Prostate gland (tissue), 2 donors: Measurements from ENCODE around the gene LIMD2. TPM values are rescaled to one million over a fixed set of nuclear protein-coding genes. Genes with fewer than 3 reads are reported as not detected.

Source experiments
- DNase-seq: peaks from one replicate; pipeline ENCODE4 v3.0.0-alpha.2; 2019; ENCODE audit warnings: low spot score
- H3K27ac ChIP-seq, 2 donors: fragments of 200-600 bp; sonication (generic); 2 replicates each; pipeline ENCODE4 v1.5.1; 2017 to 2019
- H3K27me3 ChIP-seq: fragments of 200-600 bp; sonication (generic); replicated peaks from 2 replicates; pipeline ENCODE4 v1.5.1; 2019; ENCODE audit not compliant: insufficient read depth
- H3K36me3 ChIP-seq, 2 donors: fragments of 200-600 bp; sonication (generic); 1 replicate in 1 of 2; 2 replicates in 1 of 2; pipeline versions ENCODE4 v1.5.1 to v1.8.1; 2017 to 2019
- H3K4me1 ChIP-seq: fragments of 200-600 bp; sonication (generic); replicated peaks from 2 replicates; pipeline ENCODE4 v1.5.1; 2019
- H3K4me3 ChIP-seq, 2 donors: fragments of 200-600 bp; sonication (generic); 2 replicates each; pipeline ENCODE4 v1.5.1; 2017 to 2019
- H3K9me3 ChIP-seq: fragments of 200-600 bp; sonication (generic); 2 replicates; pipeline ENCODE4 v1.5.1; 2017
- CTCF ChIP-seq, 4 experiments: fragments of 200-600 bp in 2 of 4; fragments of 450-650 bp in 2 of 4; sonication (generic) in 2 of 4; IDR thresholded peaks; 1 replicate in 3 of 4; 2 replicates in 1 of 4; pipeline ENCODE4 v1.5.1; 2016 to 2019; ENCODE audit warnings: antibody characterized with exemption in 4 of 4, mild to moderate bottlenecking in 2 of 4, moderate library complexity in 2 of 4
- POLR2A ChIP-seq: fragments of 450-650 bp; IDR thresholded peaks from one replicate; pipeline ENCODE4 v1.6.1; 2016; ENCODE audit warnings: antibody characterized with exemption, mild to moderate bottlenecking
- POLR2AphosphoS5 ChIP-seq: sonication (generic); formaldehyde crosslinking; IDR thresholded peaks from one replicate; pipeline ENCODE4 v1.6.1; 2017; ENCODE audit warnings: antibody characterized with exemption
- WGBS: methylation state at CpG from one replicate; pipeline ENCODE4 v1.1.5; 2018; 5-methylcytosine and 5-hydroxymethylcytosine counted together
- intact Hi-C: fragments of 100-400 bp; cut with DNase I; formaldehyde crosslinking; loops from one replicate; pipeline ENCODE4 v1.14.2; 2022
- total RNA-seq, 2 donors: library from RNA; depleted of rRNA; stranded (reverse); fragments of >200 nt; gene quantifications; one replicate each; pipeline ENCODE4 v1.1.0, GENCODE V29; 2016

LIMD2 gene
- 10 to 100 TPM; 29.9 to 51.9 TPM for total RNA-seq

GRCh38 chr17:63699638-63700527 is at the start of gene LIMD2:
LIMD2 (minus strand) TSS chr17:63700125; CDS start chr17:63699298, 827 bp downstream.
- H3K36me3 ChIP-seq, result no peaks in the 10 kb centered on the region
- peak within 1 kb of the TSS; percentile 71 to 77 for H3K27ac ChIP-seq
- H3K4me1 ChIP-seq, result no peaks in the 10 kb centered on the region
- no peaks in the 10 kb centered on the region for H3K27me3 ChIP-seq
- intact Hi-C loops, result loop anchor here (5.0 kb wide), 2 partner anchors 78 to 273 kb away; partner anchors contain the start of gene MAP3K3
- peak; percentile 51 for DNase-seq
- H3K4me3 ChIP-seq, result peak within 1 kb of the TSS; percentile 57 to 64
- no peaks in the 10 kb centered on the region for H3K9me3 ChIP-seq
- under 1% methylated on average over 80 of the region's 133 CpGs for WGBS
- TF ChIP-seq POLR2A (peak; percentile 6), CTCF (IDR thresholded peaks at IDR 0.05) (no peak)

GRCh38 chr17:63741408-63742173 is 41.7 kb upstream of the LIMD2 start, which contains the start of gene STRADA:
STRADA (minus strand) TSS chr17:63741799; CDS start chr17:63728369, 13,430 bp downstream.
- Histone ChIP-seq H3K4me3 (peak within 1 kb of the TSS; percentile 77 to 89), H3K4me1 (no peaks in the 10 kb centered on the region), H3K36me3 (peaks cover 0 to 5% of the 10 kb centered on the region in 2 donors), H3K9me3 (no peaks in the 10 kb centered on the region), H3K27me3 (no peaks in the 10 kb centered on the region), H3K27ac (peak within 1 kb of the TSS; percentile 99)
- peak; percentile 100 for DNase-seq
- WGBS, result 0% methylated on average over 61 of the region's 61 CpGs
- intact Hi-C loops, result no loop called here
- TF ChIP-seq POLR2A (peak; percentile 91), CTCF (IDR thresholded peaks at IDR 0.05) (peak in 1 of 4 experiments; percentile 12), POLR2AphosphoS5 (peak; percentile 98)

GRCh38 chr17:63741143-63741407 is 41.1 kb upstream of the LIMD2 start:
- H3K36me3 ChIP-seq, result peaks cover 0 to 4% of the 10 kb centered on the region in 2 donors
- H3K4me1 ChIP-seq, result no peaks in the 10 kb centered on the region
- TF ChIP-seq POLR2A (no peak), CTCF (IDR thresholded peaks at IDR 0.05) (no peak), POLR2AphosphoS5 (no peak)
- WGBS, result 0% methylated on average over 14 of the region's 14 CpGs
- H3K4me3 ChIP-seq, result peak overlapping the region; percentile 77 to 89
- no peak for DNase-seq
- H3K9me3 ChIP-seq, result no peaks in the 10 kb centered on the region
- peak overlapping the region; percentile 99 for H3K27ac ChIP-seq
- no peaks in the 10 kb centered on the region for H3K27me3 ChIP-seq
- intact Hi-C loops, result no loop called here

- H3K4me3 ChIP-seq, result peak overlapping the region; percentile 77 to 89
- no peaks in the 10 kb centered on the region for H3K9me3 ChIP-seq
- TF ChIP-seq POLR2A (no peak), POLR2AphosphoS5 (peak; percentile 3), CTCF (IDR thresholded peaks at IDR 0.05) (no peak)
- H3K36me3 ChIP-seq, result no peaks in the 10 kb centered on the region
- no peaks in the 10 kb centered on the region for H3K27me3 ChIP-seq
- no peaks in the 10 kb centered on the region for H3K4me1 ChIP-seq
- H3K27ac ChIP-seq, result peak overlapping the region; percentile 99
- WGBS, result 25% methylated on average over 12 of the region's 12 CpGs
- intact Hi-C loops, result no loop called here
- DNase-seq, result peak; percentile 27
These were observed 40.7 kb upstream of the LIMD2 start for GRCh38 chr17:63740464-63741142.
